ENCODE data around the gene PALD1. TPM values are rescaled to one million over a fixed set of nuclear protein-coding genes. Genes with fewer than 3 reads are reported as not detected.

Gene PALD1
- total RNA-seq, 1 donor from 2014 or later = 6.9 TPM

DNA sequence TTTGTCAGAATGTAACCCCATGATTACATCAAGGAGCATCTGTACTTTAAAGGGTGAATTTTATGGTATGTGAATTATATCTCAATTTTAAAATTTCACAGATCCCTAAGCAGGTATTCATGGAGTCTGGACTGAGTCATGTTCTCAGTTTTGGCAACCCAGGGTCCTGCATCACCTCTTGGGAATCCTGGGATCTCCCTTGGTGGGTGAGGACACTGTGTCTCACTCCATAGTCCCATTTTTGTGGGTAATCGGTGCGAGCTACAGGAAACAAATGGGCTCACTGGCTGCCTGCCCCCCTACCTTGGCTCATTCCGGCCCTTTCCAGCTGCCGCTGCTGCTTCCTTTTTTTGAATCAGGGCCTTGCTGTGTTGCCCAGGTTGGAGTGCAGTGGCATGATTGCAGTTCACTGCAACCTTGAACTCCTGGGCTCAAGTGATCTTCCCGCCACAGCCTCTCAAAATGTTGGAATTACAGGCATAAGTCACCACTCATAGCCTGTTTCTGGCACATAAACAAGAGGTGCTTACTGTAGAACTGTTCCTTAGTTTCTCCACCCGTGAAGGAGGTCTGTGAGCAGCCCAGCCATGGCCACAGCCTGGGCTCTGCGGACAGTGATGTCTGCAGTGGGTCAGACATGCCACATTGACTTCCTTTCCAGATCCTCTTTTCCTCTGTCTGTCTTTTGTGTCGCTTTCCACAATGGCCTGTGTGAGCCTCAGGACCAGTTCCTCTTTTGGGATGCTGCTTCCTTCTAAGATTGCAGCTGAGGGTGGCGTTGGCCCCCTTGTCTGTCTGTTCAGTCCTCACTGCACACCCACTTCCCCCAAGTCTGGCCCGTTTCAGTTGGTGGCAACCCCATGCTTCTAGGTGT lies 14.5 kb downstream of the PALD1 start:
- Histone ChIP-seq H3K36me3 (no peaks in the 10 kb centered on the region), H3K4me1 (no peaks in the 10 kb centered on the region), H3K27ac (no peak overlapping the region), H3K4me3 (no peak overlapping the region), H3K9me3 (no peaks in the 10 kb centered on the region), H3K27me3 (no peaks in the 10 kb centered on the region)
- no peak for DNase-seq (ENCODE audit: extremely low spot score in 2 of 2)
- intact Hi-C loops (cut with DNase I) = no loop called here
- TF ChIP-seq, protein P1, sequence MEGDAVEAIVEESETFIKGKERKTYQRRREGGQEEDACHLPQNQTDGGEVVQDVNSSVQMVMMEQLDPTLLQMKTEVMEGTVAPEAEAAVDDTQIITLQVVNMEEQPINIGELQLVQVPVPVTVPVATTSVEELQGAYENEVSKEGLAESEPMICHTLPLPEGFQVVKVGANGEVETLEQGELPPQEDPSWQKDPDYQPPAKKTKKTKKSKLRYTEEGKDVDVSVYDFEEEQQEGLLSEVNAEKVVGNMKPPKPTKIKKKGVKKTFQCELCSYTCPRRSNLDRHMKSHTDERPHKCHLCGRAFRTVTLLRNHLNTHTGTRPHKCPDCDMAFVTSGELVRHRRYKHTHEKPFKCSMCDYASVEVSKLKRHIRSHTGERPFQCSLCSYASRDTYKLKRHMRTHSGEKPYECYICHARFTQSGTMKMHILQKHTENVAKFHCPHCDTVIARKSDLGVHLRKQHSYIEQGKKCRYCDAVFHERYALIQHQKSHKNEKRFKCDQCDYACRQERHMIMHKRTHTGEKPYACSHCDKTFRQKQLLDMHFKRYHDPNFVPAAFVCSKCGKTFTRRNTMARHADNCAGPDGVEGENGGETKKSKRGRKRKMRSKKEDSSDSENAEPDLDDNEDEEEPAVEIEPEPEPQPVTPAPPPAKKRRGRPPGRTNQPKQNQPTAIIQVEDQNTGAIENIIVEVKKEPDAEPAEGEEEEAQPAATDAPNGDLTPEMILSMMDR (IDR thresholded peaks at IDR 0.05) = no peak
- no peak for TF ChIP-seq POLR2AphosphoS5 (IDR thresholded peaks at IDR 0.05; ENCODE audit: insufficient read depth in 1 of 2, low read depth in 1 of 2)
- no peak for TF ChIP-seq POLR2A (IDR thresholded peaks at IDR 0.05)

- intact Hi-C loops (cut with DNase I) = no loop called here
- TF ChIP-seq POLR2AphosphoS5 (IDR thresholded peaks at IDR 0.05; ENCODE audit: insufficient read depth in 1 of 2, low read depth in 1 of 2) (no peak), POLR2A (IDR thresholded peaks at IDR 0.05) (no peak)
- TF ChIP-seq, protein P1 (IDR thresholded peaks at IDR 0.05) = no peak
- H3K4me1 ChIP-seq = no peaks in the 10 kb centered on the region
- H3K27me3 ChIP-seq = no peaks in the 10 kb centered on the region
- no peaks in the 10 kb centered on the region for H3K9me3 ChIP-seq
- no peak overlapping the region for H3K27ac ChIP-seq
- H3K36me3 ChIP-seq = no peaks in the 10 kb centered on the region
- no peak overlapping the region for H3K4me3 ChIP-seq
- DNase-seq (ENCODE audit: extremely low spot score in 2 of 2) = no peak
Observed at GRCh38 chr10:70493660-70494234, 15.2 kb downstream of the PALD1 start.

- H3K36me3 ChIP-seq = no peaks in the 10 kb centered on the region
- no peak for DNase-seq (ENCODE audit: extremely low spot score in 2 of 2)
- intact Hi-C loops (cut with DNase I) = no loop called here
- H3K4me1 ChIP-seq = no peaks in the 10 kb centered on the region
- H3K27me3 ChIP-seq = no peaks in the 10 kb centered on the region
- H3K27ac ChIP-seq = no peak overlapping the region
- no peak for TF ChIP-seq POLR2A (IDR thresholded peaks at IDR 0.05)
- no peaks in the 10 kb centered on the region for H3K9me3 ChIP-seq
- H3K4me3 ChIP-seq = no peak overlapping the region
Observed at GRCh38 chr10:70494536-70494935, 16.0 kb downstream of the PALD1 start.

DNA sequence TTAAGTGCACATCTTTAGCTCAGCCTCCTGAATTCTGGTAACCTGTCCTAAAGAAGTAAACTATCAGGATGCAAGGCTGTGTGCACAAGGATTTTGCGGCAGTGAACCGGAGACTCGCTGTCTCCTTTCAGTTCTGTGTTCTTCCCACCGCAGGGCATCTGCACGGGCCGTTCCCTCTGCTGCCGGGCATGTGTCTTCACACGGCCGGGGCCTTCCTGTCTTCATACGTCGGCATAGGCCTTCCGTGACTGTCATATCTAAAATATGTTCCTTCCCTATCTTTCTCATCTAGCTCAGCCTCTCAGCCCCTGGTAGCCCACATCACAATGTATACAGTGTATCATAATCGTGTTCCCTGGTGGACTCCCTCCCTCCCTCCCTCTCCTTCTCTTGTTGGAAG lies 16.4 kb downstream of the PALD1 start:
- Histone ChIP-seq H3K27me3 (no peaks in the 10 kb centered on the region), H3K36me3 (no peaks in the 10 kb centered on the region), H3K9me3 (no peaks in the 10 kb centered on the region), H3K4me3 (no peak overlapping the region), H3K27ac (no peak overlapping the region), H3K4me1 (no peaks in the 10 kb centered on the region)
- DNase-seq (ENCODE audit: extremely low spot score in 2 of 2) = no peak
- intact Hi-C loops (cut with DNase I) = no loop called here
- no peak for TF ChIP-seq POLR2A (IDR thresholded peaks at IDR 0.05)
- TF ChIP-seq POLR2AphosphoS5 (IDR thresholded peaks at IDR 0.05; ENCODE audit: insufficient read depth in 1 of 2, low read depth in 1 of 2) = no peak
- TF ChIP-seq, protein P1 (IDR thresholded peaks at IDR 0.05) = no peak

DNA sequence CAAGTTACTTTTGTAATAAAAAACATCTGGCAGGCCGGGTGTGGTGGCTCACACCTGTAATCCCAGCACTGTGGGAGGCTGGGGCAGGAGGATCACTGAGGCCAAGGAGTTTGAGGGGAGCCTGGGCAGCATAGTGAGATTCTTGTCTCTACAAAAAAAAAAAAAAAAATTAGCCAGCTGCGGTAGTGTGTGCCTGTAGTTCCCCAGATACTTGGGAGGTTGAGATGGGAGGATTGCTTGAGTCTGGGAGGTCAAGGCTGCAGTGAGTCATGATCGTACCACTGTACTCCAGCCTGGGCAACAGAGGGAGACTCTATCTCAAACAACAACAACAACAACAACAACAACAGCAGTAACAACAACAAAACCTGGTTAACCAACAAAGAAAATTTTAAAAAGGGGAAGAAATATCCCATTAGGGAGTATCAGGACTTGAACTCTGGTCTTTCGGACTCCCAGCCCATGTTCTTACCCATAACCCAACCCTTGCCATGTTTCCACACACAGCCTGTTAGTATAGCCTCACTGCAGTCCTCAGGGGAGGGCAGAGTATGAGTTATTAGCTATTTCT lies 17.2 kb downstream of the PALD1 start:
- Histone ChIP-seq H3K4me1 (no peaks in the 10 kb centered on the region), H3K27me3 (no peaks in the 10 kb centered on the region), H3K9me3 (no peaks in the 10 kb centered on the region), H3K36me3 (no peaks in the 10 kb centered on the region), H3K27ac (no peak overlapping the region), H3K4me3 (no peak overlapping the region)
- TF ChIP-seq POLR2AphosphoS5 (IDR thresholded peaks at IDR 0.05; ENCODE audit: insufficient read depth in 1 of 2, low read depth in 1 of 2) (no peak), POLR2A (IDR thresholded peaks at IDR 0.05) (no peak)
- TF ChIP-seq, protein P1 (IDR thresholded peaks at IDR 0.05) = no peak
- intact Hi-C loops (cut with DNase I) = no loop called here
- no peak for DNase-seq (ENCODE audit: extremely low spot score in 2 of 2)
